Endodermal cell (in vitro differentiated cells): ENCODE results near the gene ZP2. TPM values are rescaled to one million over a fixed set of nuclear protein-coding genes. Genes with fewer than 3 reads are reported as not detected.

Experiments
- DNase-seq: peaks from one replicate; pipeline ENCODE4 v3.0.0-alpha.2; 2017
- H3K27ac ChIP-seq: 2 replicates; pipeline ENCODE4 v1.5.1; 2013; ENCODE audit warnings: mild to moderate bottlenecking, low read depth, low read length, moderate library complexity
- H3K27me3 ChIP-seq: 2 replicates; pipeline ENCODE4 v1.6.1; 2013; ENCODE audit warnings: mild to moderate bottlenecking, low read length, moderate library complexity; ENCODE audit not compliant: insufficient read depth, control insufficient read depth, poor library complexity, severe bottlenecking
- H3K36me3 ChIP-seq: 2 replicates; pipeline ENCODE4 v1.7.0; 2013; ENCODE audit warnings: mild to moderate bottlenecking, low read length, moderate library complexity; ENCODE audit not compliant: control insufficient read depth, insufficient read depth
- H3K4me1 ChIP-seq: one replicate; pipeline ENCODE4 v1.7.0; 2013; ENCODE audit warnings: low read length; ENCODE audit not compliant: control insufficient read depth, insufficient read depth
- H3K4me3 ChIP-seq: 2 replicates; pipeline ENCODE4 v1.5.1; 2013; ENCODE audit warnings: mild to moderate bottlenecking, low read length, moderate library complexity
- H3K9ac ChIP-seq: 2 replicates; pipeline ENCODE4 v1.6.1; 2013; ENCODE audit warnings: mild to moderate bottlenecking, low read length, moderate library complexity; ENCODE audit not compliant: poor library complexity, severe bottlenecking; ENCODE audit errors: extremely low read depth
- H3K9me3 ChIP-seq: 2 replicates; pipeline ENCODE4 v1.6.1; 2013; ENCODE audit warnings: mild to moderate bottlenecking, low read length, moderate library complexity; ENCODE audit not compliant: control insufficient read depth
- H3K27ac Mint-ChIP-seq: 2 replicates; pipeline ENCODE4 v1.8.0; 2020; ENCODE audit warnings: mixed read lengths
- H3K27me3 Mint-ChIP-seq: 2 replicates; pipeline ENCODE4 v1.8.0; 2021; ENCODE audit warnings: mild to moderate bottlenecking, mixed read lengths; ENCODE audit not compliant: insufficient read depth
- H3K36me3 Mint-ChIP-seq: 2 replicates; pipeline ENCODE4 v1.8.0; 2020; ENCODE audit warnings: low read depth, mixed read lengths
- H3K4me1 Mint-ChIP-seq: 2 replicates; pipeline ENCODE4 v1.8.0; 2020; ENCODE audit warnings: mixed read lengths
- H3K4me3 Mint-ChIP-seq: 2 replicates; pipeline ENCODE4 v1.8.0; 2020; ENCODE audit warnings: mild to moderate bottlenecking, moderate library complexity, mixed read lengths
- H3K9me3 Mint-ChIP-seq: 2 replicates; pipeline ENCODE4 v1.8.0; 2020; ENCODE audit warnings: mild to moderate bottlenecking, mixed read lengths
- CTCF ChIP-seq: fragments of 200-600 bp; sonication (generic); conservative IDR thresholded peaks from 2 replicates; pipeline ENCODE4 v1.5.0; 2021; ENCODE audit warnings: antibody characterized with exemption, mild to moderate bottlenecking
- WGBS, 2 experiments: methylation state at CpG; one replicate each; pipeline versions ENCODE4 v1.1.5 to v1.1.7; 2013; ENCODE audit warnings: missing lambda C conversion rate in 2 of 2, mixed read lengths in 1 of 2; ENCODE audit not compliant: insufficient coverage in 1 of 2, insufficient read length in 1 of 2; 5-methylcytosine and 5-hydroxymethylcytosine counted together
- total RNA-seq, 2 donors: library from RNA; stranded (reverse); fragmentation: NEBNext Ultra II Directional in 1 of 2; extraction: Animal tissue kit (Norgen Biotek cat#: 25700) in 1 of 2; gene quantifications; 2 replicates in 1 of 2; 3 replicates in 1 of 2; pipeline ENCODE4 v1.2.1, GENCODE V29; 2021

Gene ZP2
- total RNA-seq, 2 donors from 2014 or later = not detected

- Histone ChIP-seq H3K36me3 (no peaks in the 10 kb centered on the region), H3K9ac (no peak overlapping the region), H3K27me3 (peaks cover 9% of the 10 kb centered on the region), H3K9me3 (peaks cover 11% of the 10 kb centered on the region), H3K4me1 (no peaks in the 10 kb centered on the region), H3K4me3 (no peak overlapping the region), H3K27ac (no peak overlapping the region)
- Mint-ChIP-seq H3K27me3 (peaks cover 32% of the 10 kb centered on the region), H3K4me3 (no peak overlapping the region), H3K9me3 (peaks cover 11% of the 10 kb centered on the region), H3K36me3 (no peaks in the 10 kb centered on the region), H3K27ac (no peak overlapping the region), H3K4me1 (no peaks in the 10 kb centered on the region)
- TF ChIP-seq CTCF = no peak
- WGBS, 2 experiments = 93 to 100% methylated on average over 1 to 4 of the region's 4 CpGs
- DNase-seq = no peak
These were observed 21.4 kb downstream of the ZP2 start for GRCh38 chr16:21190013-21190412.

GRCh38 chr16:21189311-21189710 is 22.1 kb downstream of the ZP2 start:
- Histone ChIP-seq H3K36me3 (no peaks in the 10 kb centered on the region), H3K9me3 (peaks cover 11% of the 10 kb centered on the region), H3K4me1 (no peaks in the 10 kb centered on the region), H3K27ac (no peak overlapping the region), H3K4me3 (no peak overlapping the region), H3K9ac (no peak overlapping the region), H3K27me3 (peaks cover 2% of the 10 kb centered on the region)
- no peak for TF ChIP-seq CTCF
- WGBS, 2 experiments = 94 to 100% methylated on average over 2 to 5 of the region's 5 CpGs
- H3K9me3 Mint-ChIP-seq = peaks cover 11% of the 10 kb centered on the region
- no peak overlapping the region for H3K27ac Mint-ChIP-seq
- no peaks in the 10 kb centered on the region for H3K36me3 Mint-ChIP-seq
- H3K4me3 Mint-ChIP-seq = no peak overlapping the region
- H3K27me3 Mint-ChIP-seq = peaks cover 27% of the 10 kb centered on the region
- H3K4me1 Mint-ChIP-seq = no peaks in the 10 kb centered on the region
- DNase-seq = no peak

GRCh38 chr16:21186326-21186691 is 25.1 kb downstream of the ZP2 start:
- Histone ChIP-seq H3K9ac (no peak overlapping the region), H3K36me3 (peaks cover 14% of the 10 kb centered on the region), H3K27ac (no peak overlapping the region), H3K9me3 (peaks cover 20% of the 10 kb centered on the region), H3K27me3 (no peaks in the 10 kb centered on the region), H3K4me1 (no peaks in the 10 kb centered on the region), H3K4me3 (no peak overlapping the region)
- H3K36me3 Mint-ChIP-seq = peaks cover 22% of the 10 kb centered on the region
- H3K4me1 Mint-ChIP-seq = no peaks in the 10 kb centered on the region
- WGBS, 2 experiments = 85 to 94% methylated on average over 4 of the region's 4 CpGs
- no peak overlapping the region for H3K27ac Mint-ChIP-seq
- H3K9me3 Mint-ChIP-seq = peaks cover 28% of the 10 kb centered on the region
- TF ChIP-seq CTCF = no peak
- no peak for DNase-seq
- peaks cover 11% of the 10 kb centered on the region for H3K27me3 Mint-ChIP-seq
- no peak overlapping the region for H3K4me3 Mint-ChIP-seq
